Uterus (tissue), 2 donors: ENCODE data around the gene PPIAL4G.
"Not testable (repeated sequence)": the region's sequence is repeated elsewhere in the genome, so short reads cannot be mapped to it uniquely, and the experiment has no call there.

ENCODE experiments used
- POLR2A ChIP-seq, 2 donors: fragments of 450-650 bp; IDR thresholded peaks; one replicate each; pipeline ENCODE4 v1.6.1; 2016; ENCODE audit warnings: antibody characterized with exemption in 2 of 2, mild to moderate bottlenecking in 1 of 2, moderate library complexity in 1 of 2
- TF ChIP-seq, protein P1 (sequence below), 4 experiments: fragments of 200-600 bp in 2 of 4; fragments of 450-650 bp in 2 of 4; sonication (generic) in 2 of 4; IDR thresholded peaks; one replicate each; pipeline ENCODE4 v1.5.1; 2016 to 2019; ENCODE audit warnings: antibody characterized with exemption in 4 of 4, mild to moderate bottlenecking in 2 of 4, moderate library complexity in 1 of 4

DNA sequence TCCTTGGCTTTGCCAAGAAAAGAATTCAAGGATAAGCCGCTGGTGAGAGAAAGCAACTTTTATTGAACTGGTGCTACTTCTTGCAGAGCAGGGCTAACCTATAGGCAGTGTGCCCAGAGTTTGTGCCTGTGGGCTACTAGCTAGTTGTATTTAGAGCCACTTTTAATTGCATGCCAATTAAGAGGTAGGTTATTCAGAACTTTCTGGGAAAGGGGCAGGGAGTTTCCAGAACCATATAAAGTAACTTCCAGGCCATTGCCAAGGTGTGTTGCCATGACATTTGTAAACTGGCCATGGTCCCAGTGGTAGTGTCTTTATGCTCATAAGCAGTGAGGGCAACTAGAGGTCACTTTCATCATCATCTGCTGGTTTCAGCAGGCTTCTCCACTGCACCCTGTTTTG lies 50.2 kb downstream of the PPIAL4G start:
- TF ChIP-seq, protein P1, sequence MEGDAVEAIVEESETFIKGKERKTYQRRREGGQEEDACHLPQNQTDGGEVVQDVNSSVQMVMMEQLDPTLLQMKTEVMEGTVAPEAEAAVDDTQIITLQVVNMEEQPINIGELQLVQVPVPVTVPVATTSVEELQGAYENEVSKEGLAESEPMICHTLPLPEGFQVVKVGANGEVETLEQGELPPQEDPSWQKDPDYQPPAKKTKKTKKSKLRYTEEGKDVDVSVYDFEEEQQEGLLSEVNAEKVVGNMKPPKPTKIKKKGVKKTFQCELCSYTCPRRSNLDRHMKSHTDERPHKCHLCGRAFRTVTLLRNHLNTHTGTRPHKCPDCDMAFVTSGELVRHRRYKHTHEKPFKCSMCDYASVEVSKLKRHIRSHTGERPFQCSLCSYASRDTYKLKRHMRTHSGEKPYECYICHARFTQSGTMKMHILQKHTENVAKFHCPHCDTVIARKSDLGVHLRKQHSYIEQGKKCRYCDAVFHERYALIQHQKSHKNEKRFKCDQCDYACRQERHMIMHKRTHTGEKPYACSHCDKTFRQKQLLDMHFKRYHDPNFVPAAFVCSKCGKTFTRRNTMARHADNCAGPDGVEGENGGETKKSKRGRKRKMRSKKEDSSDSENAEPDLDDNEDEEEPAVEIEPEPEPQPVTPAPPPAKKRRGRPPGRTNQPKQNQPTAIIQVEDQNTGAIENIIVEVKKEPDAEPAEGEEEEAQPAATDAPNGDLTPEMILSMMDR (IDR thresholded peaks at IDR 0.05), result not testable (repeated sequence)
- TF ChIP-seq POLR2A (IDR thresholded peaks at IDR 0.05), result not testable (repeated sequence)
